Vagina (tissue), 2 donors: Measurements from ENCODE around the gene MAD1L1. TPM values are rescaled to one million over a fixed set of nuclear protein-coding genes. Genes with fewer than 3 reads are reported as not detected.

Experiments used
- DNase-seq, 2 donors: peaks; one replicate each; pipeline ENCODE4 v3.0.0-alpha.2; 2017; ENCODE audit errors: extremely low spot score in 2 of 2
- H3K27ac ChIP-seq: fragments of 200-600 bp; sonication (generic); one replicate; pipeline ENCODE4 v1.5.1; 2019
- H3K27me3 ChIP-seq: fragments of 200-600 bp; sonication (generic); one replicate; pipeline ENCODE4 v1.5.1; 2019
- H3K36me3 ChIP-seq, 2 donors: fragments of 200-600 bp; sonication (generic); one replicate each; pipeline ENCODE4 v1.5.1; 2017 to 2019
- H3K4me1 ChIP-seq: fragments of 200-600 bp; sonication (generic); one replicate; pipeline ENCODE4 v1.5.1; 2019
- H3K4me3 ChIP-seq, 2 donors: fragments of 200-600 bp; sonication (generic); 1 replicate in 1 of 2; 2 replicates in 1 of 2; pipeline ENCODE4 v1.5.1; 2016 to 2019
- H3K9me3 ChIP-seq: fragments of 200-600 bp; sonication (generic); one replicate; pipeline ENCODE4 v1.5.1; 2019
- POLR2A ChIP-seq, 2 donors: fragments of 450-650 bp; IDR thresholded peaks; one replicate each; pipeline ENCODE4 v1.6.1; 2017; ENCODE audit warnings: antibody characterized with exemption in 2 of 2, mild to moderate bottlenecking in 2 of 2, moderate library complexity in 2 of 2
- POLR2AphosphoS5 ChIP-seq, 2 donors: sonication (generic); formaldehyde crosslinking; IDR thresholded peaks; one replicate each; pipeline ENCODE4 v1.9.0; 2017; ENCODE audit warnings: antibody characterized with exemption in 2 of 2, mild to moderate bottlenecking in 2 of 2, low read depth in 1 of 2; ENCODE audit not compliant: insufficient read depth in 1 of 2
- intact Hi-C: fragments of 100-400 bp; cut with DNase I; formaldehyde crosslinking; loops from one replicate; pipeline ENCODE4 v1.15.1; 2023
- total RNA-seq: library from RNA; depleted of rRNA; stranded (reverse); fragments of >200 nt; gene quantifications from one replicate; pipeline ENCODE4 v1.2.3, GENCODE V29; 2016
- TF ChIP-seq, protein P1 (sequence below), 3 experiments: fragments of 450-650 bp in 2 of 3; fragments of 200-600 bp in 1 of 3; sonication (generic) in 1 of 3; IDR thresholded peaks; one replicate each; pipeline ENCODE4 v1.5.1; 2017 to 2019; ENCODE audit warnings: antibody characterized with exemption in 3 of 3, mild to moderate bottlenecking in 2 of 3, moderate library complexity in 2 of 3

MAD1L1 gene
- total RNA-seq, 1 donor from 2014 or later: 62.4 TPM

DNA sequence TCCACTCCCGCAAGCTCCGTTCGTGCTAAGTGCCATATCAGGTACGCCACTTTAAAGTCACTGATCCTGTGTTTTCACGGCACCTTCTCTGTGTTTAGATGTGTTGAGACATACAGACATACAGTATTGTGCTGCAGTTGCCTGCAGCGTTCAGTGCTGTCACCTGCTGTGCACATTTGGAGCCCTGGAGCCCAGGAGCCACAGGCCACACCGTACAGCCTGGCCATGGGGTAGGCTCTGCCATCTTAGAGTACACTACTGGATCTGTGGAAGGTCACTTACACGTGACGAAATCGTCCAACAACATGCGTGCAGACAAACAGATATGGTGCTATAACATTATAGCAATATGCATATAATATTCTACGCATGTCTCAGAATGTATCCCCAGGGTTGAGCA lies 451.4 kb downstream of the MAD1L1 start:
- DNase-seq: no peak
- Histone ChIP-seq H3K4me3 (no peak overlapping the region), H3K36me3 (no peaks in the 10 kb centered on the region), H3K27me3 (no peaks in the 10 kb centered on the region), H3K9me3 (no peaks in the 10 kb centered on the region), H3K4me1 (peaks cover 10% of the 10 kb centered on the region), H3K27ac (no peak overlapping the region)
- intact Hi-C loops: no loop called here
- TF ChIP-seq, protein P1, sequence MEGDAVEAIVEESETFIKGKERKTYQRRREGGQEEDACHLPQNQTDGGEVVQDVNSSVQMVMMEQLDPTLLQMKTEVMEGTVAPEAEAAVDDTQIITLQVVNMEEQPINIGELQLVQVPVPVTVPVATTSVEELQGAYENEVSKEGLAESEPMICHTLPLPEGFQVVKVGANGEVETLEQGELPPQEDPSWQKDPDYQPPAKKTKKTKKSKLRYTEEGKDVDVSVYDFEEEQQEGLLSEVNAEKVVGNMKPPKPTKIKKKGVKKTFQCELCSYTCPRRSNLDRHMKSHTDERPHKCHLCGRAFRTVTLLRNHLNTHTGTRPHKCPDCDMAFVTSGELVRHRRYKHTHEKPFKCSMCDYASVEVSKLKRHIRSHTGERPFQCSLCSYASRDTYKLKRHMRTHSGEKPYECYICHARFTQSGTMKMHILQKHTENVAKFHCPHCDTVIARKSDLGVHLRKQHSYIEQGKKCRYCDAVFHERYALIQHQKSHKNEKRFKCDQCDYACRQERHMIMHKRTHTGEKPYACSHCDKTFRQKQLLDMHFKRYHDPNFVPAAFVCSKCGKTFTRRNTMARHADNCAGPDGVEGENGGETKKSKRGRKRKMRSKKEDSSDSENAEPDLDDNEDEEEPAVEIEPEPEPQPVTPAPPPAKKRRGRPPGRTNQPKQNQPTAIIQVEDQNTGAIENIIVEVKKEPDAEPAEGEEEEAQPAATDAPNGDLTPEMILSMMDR (IDR thresholded peaks at IDR 0.05): no peak
- TF ChIP-seq POLR2A (IDR thresholded peaks at IDR 0.05) (no peak), POLR2AphosphoS5 (IDR thresholded peaks at IDR 0.05; ENCODE audit: insufficient read depth in 1 of 2, low read depth in 1 of 2) (no peak)

DNA sequence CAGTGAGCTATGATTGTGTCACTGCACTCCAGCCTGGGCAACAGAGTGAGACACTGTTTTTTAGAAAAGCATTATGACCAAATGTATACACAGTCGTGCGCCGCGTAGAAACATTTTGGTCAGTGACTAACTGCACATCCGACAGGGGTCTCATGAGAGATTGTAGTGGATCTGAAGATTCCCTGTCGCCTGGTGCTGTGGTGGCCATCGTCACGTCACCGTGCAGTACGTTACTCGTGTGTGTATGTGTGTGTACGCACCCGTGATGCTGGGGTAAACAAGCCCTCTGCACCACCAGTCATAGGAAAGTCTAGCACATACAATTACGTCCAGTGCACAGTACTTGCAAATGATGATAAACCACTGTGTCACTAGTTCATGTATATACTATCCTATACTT lies 453.3 kb downstream of the MAD1L1 start:
- Histone ChIP-seq H3K36me3 (no peaks in the 10 kb centered on the region), H3K4me3 (no peak overlapping the region), H3K9me3 (no peaks in the 10 kb centered on the region), H3K4me1 (peaks cover 10% of the 10 kb centered on the region), H3K27me3 (no peaks in the 10 kb centered on the region), H3K27ac (no peak overlapping the region)
- DNase-seq: no peak
- TF ChIP-seq, protein P1 (IDR thresholded peaks at IDR 0.05): no peak
- no peak for TF ChIP-seq POLR2AphosphoS5 (IDR thresholded peaks at IDR 0.05; ENCODE audit: insufficient read depth in 1 of 2, low read depth in 1 of 2)
- TF ChIP-seq POLR2A (IDR thresholded peaks at IDR 0.05): no peak
- intact Hi-C loops: no loop called here

DNA sequence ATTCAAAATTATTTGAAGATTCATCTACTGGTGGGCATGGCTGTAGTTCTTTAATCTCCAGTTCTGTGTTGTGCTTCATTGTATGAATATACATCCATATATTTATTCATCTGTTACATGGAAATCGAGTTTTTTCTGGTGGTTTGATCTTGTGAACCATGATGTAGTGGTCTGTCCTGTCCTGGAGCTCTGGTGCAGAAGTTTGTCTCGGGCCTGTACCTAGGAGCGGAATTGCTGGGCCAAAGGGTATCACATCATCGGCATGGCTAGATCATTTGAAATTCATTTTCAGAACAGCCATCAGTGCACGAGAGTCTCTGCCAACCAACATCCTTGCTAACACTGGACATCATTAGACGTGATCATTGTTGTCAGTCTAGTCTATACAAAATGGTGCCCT lies 455.6 kb downstream of the MAD1L1 start:
- DNase-seq: no peak
- H3K4me3 ChIP-seq: no peak overlapping the region
- H3K9me3 ChIP-seq: no peaks in the 10 kb centered on the region
- TF ChIP-seq POLR2A (IDR thresholded peaks at IDR 0.05): no peak
- TF ChIP-seq, protein P1 (IDR thresholded peaks at IDR 0.05): no peak
- no peak for TF ChIP-seq POLR2AphosphoS5 (IDR thresholded peaks at IDR 0.05; ENCODE audit: insufficient read depth in 1 of 2, low read depth in 1 of 2)
- no peaks in the 10 kb centered on the region for H3K27me3 ChIP-seq
- no peaks in the 10 kb centered on the region for H3K36me3 ChIP-seq
- peaks cover 3% of the 10 kb centered on the region for H3K4me1 ChIP-seq
- H3K27ac ChIP-seq: no peak overlapping the region
- intact Hi-C loops: no loop called here

DNA sequence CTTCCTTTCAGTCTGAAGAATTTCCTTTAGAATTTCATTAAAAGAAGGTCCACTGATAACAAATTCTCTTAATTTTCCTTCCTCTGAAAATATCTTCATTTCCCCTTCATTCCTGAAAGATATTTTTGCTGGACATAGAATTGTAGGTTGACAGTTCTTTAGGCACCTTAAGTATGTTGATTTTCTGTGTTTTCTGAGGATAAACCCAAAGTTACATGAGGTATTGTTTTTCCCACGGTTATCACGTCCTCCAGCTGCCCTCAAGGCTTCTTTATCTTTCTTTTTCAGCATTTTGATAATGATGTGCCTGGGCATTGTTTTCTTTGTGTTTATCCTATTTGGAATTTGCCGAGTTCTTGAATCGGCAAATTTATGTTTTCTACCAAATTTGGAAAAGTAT lies 457.4 kb downstream of the MAD1L1 start:
- Histone ChIP-seq H3K4me1 (no peaks in the 10 kb centered on the region), H3K9me3 (no peaks in the 10 kb centered on the region), H3K27ac (no peak overlapping the region), H3K36me3 (no peaks in the 10 kb centered on the region), H3K27me3 (no peaks in the 10 kb centered on the region), H3K4me3 (no peak overlapping the region)
- intact Hi-C loops: no loop called here
- TF ChIP-seq, protein P1 (IDR thresholded peaks at IDR 0.05): no peak
- no peak for TF ChIP-seq POLR2A (IDR thresholded peaks at IDR 0.05)
- TF ChIP-seq POLR2AphosphoS5 (IDR thresholded peaks at IDR 0.05; ENCODE audit: insufficient read depth in 1 of 2, low read depth in 1 of 2): no peak
- DNase-seq: no peak

DNA sequence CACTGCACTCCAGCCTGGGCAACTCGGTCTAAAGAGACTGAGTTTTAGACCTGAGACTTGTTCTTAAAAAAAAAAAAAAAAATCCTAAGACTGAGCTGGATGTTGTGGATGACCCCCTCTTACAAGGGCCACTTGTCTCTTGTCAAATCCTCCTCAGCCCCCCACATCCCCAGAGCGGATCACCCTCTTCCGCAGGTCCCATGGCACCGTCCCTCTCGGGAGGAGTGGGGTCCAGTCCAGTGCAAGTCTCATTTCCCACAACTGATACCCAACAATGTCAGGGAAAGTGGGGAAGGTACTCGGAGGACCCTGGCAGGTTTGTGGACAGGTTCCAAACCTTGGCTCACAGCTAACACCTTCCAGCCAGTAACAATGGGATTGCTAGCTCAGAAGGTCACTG lies 462.4 kb downstream of the MAD1L1 start:
- no peaks in the 10 kb centered on the region for H3K27me3 ChIP-seq
- DNase-seq: peak in 1 of 2 donors; percentile 54
- no peaks in the 10 kb centered on the region for H3K4me1 ChIP-seq
- no peak for TF ChIP-seq POLR2AphosphoS5 (IDR thresholded peaks at IDR 0.05; ENCODE audit: insufficient read depth in 1 of 2, low read depth in 1 of 2)
- TF ChIP-seq POLR2A (IDR thresholded peaks at IDR 0.05): no peak
- TF ChIP-seq, protein P1 (IDR thresholded peaks at IDR 0.05): no peak
- intact Hi-C loops: no loop called here
- H3K9me3 ChIP-seq: no peaks in the 10 kb centered on the region
- H3K4me3 ChIP-seq: no peak overlapping the region
- no peaks in the 10 kb centered on the region for H3K36me3 ChIP-seq
- H3K27ac ChIP-seq: no peak overlapping the region
